MM.1S (cell line): ENCODE results near the gene GNPTAB.

ENCODE experiments used
- DNase-seq: peaks from one replicate; pipeline ENCODE4 v3.0.0-alpha.2; 2015
- H2AFZ ChIP-seq: fragments of 300-600 bp; sonication (generic); 2 replicates; pipeline ENCODE4 v1.6.0; 2016; ENCODE audit warnings: antibody characterized with exemption, low read length
- H3F3A ChIP-seq: fragments of 300-600 bp; sonication (generic); 2 replicates; pipeline ENCODE4 v1.6.1; 2016; ENCODE audit warnings: mild to moderate bottlenecking, antibody characterized with exemption, low read length, moderate library complexity, mixed read lengths; ENCODE audit not compliant: insufficient read depth
- H3K27ac ChIP-seq: fragments of 300-600 bp; sonication (generic); 2 replicates; pipeline ENCODE4 v1.5.1; 2016; ENCODE audit warnings: mild to moderate bottlenecking, low read length
- H3K27me3 ChIP-seq: fragments of 300-600 bp; sonication (generic); replicated peaks from 2 replicates; pipeline ENCODE4 v1.6.0; 2016; ENCODE audit warnings: low read length; ENCODE audit not compliant: insufficient read depth
- H3K36me3 ChIP-seq: fragments of 300-600 bp; sonication (generic); replicated peaks from 2 replicates; pipeline ENCODE4 v1.6.1; 2016; ENCODE audit warnings: mild to moderate bottlenecking, low read length, mixed read lengths; ENCODE audit not compliant: insufficient read depth
- H3K4me1 ChIP-seq: fragments of 300-600 bp; sonication (generic); 2 replicates; pipeline ENCODE4 v1.6.1; 2016; ENCODE audit warnings: low read length, mixed read lengths
- H3K4me2 ChIP-seq: fragments of 300-600 bp; sonication (generic); 2 replicates; pipeline ENCODE4 v1.6.0; 2016; ENCODE audit warnings: low read depth, low read length
- H3K4me3 ChIP-seq: fragments of 300-600 bp; sonication (generic); 2 replicates; pipeline ENCODE4 v1.5.1; 2016; ENCODE audit warnings: low read length, mixed read lengths
- H3K79me2 ChIP-seq: fragments of 300-600 bp; sonication (generic); 2 replicates; pipeline ENCODE4 v1.6.1; 2016; ENCODE audit warnings: mixed run types, low read length, mixed read lengths
- H3K9ac ChIP-seq: fragments of 300-600 bp; sonication (generic); 2 replicates; pipeline ENCODE4 v1.6.1; 2016; ENCODE audit warnings: low read length, mixed read lengths
- H3K9me2 ChIP-seq: fragments of 300-600 bp; sonication (generic); replicated peaks from 2 replicates; pipeline ENCODE4 v1.6.1; 2016; ENCODE audit warnings: mild to moderate bottlenecking, low read length, mixed read lengths; ENCODE audit not compliant: insufficient read depth
- H3K9me3 ChIP-seq: fragments of 300-600 bp; sonication (generic); replicated peaks from 2 replicates; pipeline ENCODE4 v1.6.1; 2016; ENCODE audit warnings: mild to moderate bottlenecking, low read length, mixed read lengths; ENCODE audit not compliant: insufficient read depth
- H4K20me1 ChIP-seq: fragments of 300-600 bp; sonication (generic); 2 replicates; pipeline ENCODE4 v1.6.1; 2016; ENCODE audit warnings: mild to moderate bottlenecking, low read length, moderate library complexity, mixed read lengths; ENCODE audit not compliant: insufficient read depth
- CTCF ChIP-seq: fragments of 300-600 bp; sonication (generic); IDR thresholded peaks from 2 replicates; pipeline ENCODE4 v1.5.1; 2016; ENCODE audit warnings: antibody characterized with exemption, low read length, mixed read lengths
- EZH2 ChIP-seq: fragments of 300-600 bp; sonication (generic); optimal IDR thresholded peaks from 2 replicates; pipeline ENCODE3; 2017; ENCODE audit warnings: low read depth, mild to moderate bottlenecking, antibody characterized with exemption, low read length, mixed read lengths
- EZH2phosphoT487 ChIP-seq: fragments of 300-600 bp; sonication (generic); IDR thresholded peaks from 2 replicates; pipeline ENCODE4 v1.6.1; 2018; ENCODE audit warnings: antibody characterized with exemption, low read length

GNPTAB gene

GRCh38 chr12:101876861-101877805 is 46.4 kb upstream of the GNPTAB start, which contains the start of gene DRAM1:
DRAM1 (plus strand) TSS chr12:101877580; CDS start chr12:101877790, 210 bp downstream.
- Histone ChIP-seq H3K9me2 (no peaks in the 10 kb centered on the region), H3K4me2 (peak within 1 kb of the TSS; percentile 82), H3K4me1 (peaks cover 7% of the 10 kb centered on the region), H3K9me3 (no peaks in the 10 kb centered on the region), H3K27me3 (no peaks in the 10 kb centered on the region), H3K9ac (peak within 1 kb of the TSS; percentile 94), H3K27ac (peak within 1 kb of the TSS; percentile 79), H3K36me3 (no peaks in the 10 kb centered on the region), H3K79me2 (no peaks in the 10 kb centered on the region), H2AFZ (peak within 1 kb of the TSS; percentile 100), H3F3A (peaks cover 10% of the 10 kb centered on the region), H4K20me1 (no peaks in the 10 kb centered on the region), H3K4me3 (peak within 1 kb of the TSS; percentile 99)
- DNase-seq, result peak; percentile 91
- TF ChIP-seq CTCF, result no peak
- TF ChIP-seq EZH2, result no peak
- no peak for TF ChIP-seq EZH2phosphoT487

- H3K9me3 ChIP-seq, result no peaks in the 10 kb centered on the region
- DNase-seq, result no peak
- H3K27ac ChIP-seq, result no peak overlapping the region
- H3K4me3 ChIP-seq, result peak overlapping the region; percentile 99
- H3K9ac ChIP-seq, result peak overlapping the region; percentile 94; the same call in 1 of the 2 replicates
- H3K27me3 ChIP-seq, result no peaks in the 10 kb centered on the region
- no peaks in the 10 kb centered on the region for H4K20me1 ChIP-seq
- no peaks in the 10 kb centered on the region for H3K36me3 ChIP-seq
- no peaks in the 10 kb centered on the region for H3K79me2 ChIP-seq
- TF ChIP-seq EZH2phosphoT487, result no peak
- no peak for TF ChIP-seq CTCF
- TF ChIP-seq EZH2, result no peak
- H2AFZ ChIP-seq, result peak overlapping the region; percentile 93
- peak overlapping the region; percentile 72 for H3K4me2 ChIP-seq
- peaks cover 10% of the 10 kb centered on the region for H3F3A ChIP-seq
- peaks cover 7% of the 10 kb centered on the region for H3K4me1 ChIP-seq
- no peaks in the 10 kb centered on the region for H3K9me2 ChIP-seq
These were observed 45.6 kb upstream of the GNPTAB start for GRCh38 chr12:101876322-101876860.

- H3K9ac ChIP-seq, result no peak overlapping the region
- H3K9me2 ChIP-seq, result no peaks in the 10 kb centered on the region
- no peaks in the 10 kb centered on the region for H3K36me3 ChIP-seq
- H2AFZ ChIP-seq, result no peak overlapping the region
- H3K4me2 ChIP-seq, result no peak overlapping the region
- DNase-seq, result no peak
- H3F3A ChIP-seq, result peaks cover 10% of the 10 kb centered on the region
- H3K4me1 ChIP-seq, result peaks cover 7% of the 10 kb centered on the region
- no peak overlapping the region for H3K27ac ChIP-seq
- H3K79me2 ChIP-seq, result no peaks in the 10 kb centered on the region
- H4K20me1 ChIP-seq, result no peaks in the 10 kb centered on the region
- no peaks in the 10 kb centered on the region for H3K9me3 ChIP-seq
- TF ChIP-seq EZH2phosphoT487, result no peak
- TF ChIP-seq EZH2, result no peak
- no peak for TF ChIP-seq CTCF
- H3K27me3 ChIP-seq, result no peaks in the 10 kb centered on the region
- H3K4me3 ChIP-seq, result no peak overlapping the region
These were observed 44.4 kb upstream of the GNPTAB start for GRCh38 chr12:101875162-101875561.
